Esophagus squamous epithelium (tissue), 5 donors: ENCODE measurements around the gene TLR4. TPM values are rescaled to one million over a fixed set of nuclear protein-coding genes. Genes with fewer than 3 reads are reported as not detected.

Experiments
- DNase-seq: peaks from one replicate; lab custom pipeline; 2025; lab: John Stamatoyannopoulos, UW
- H3K27ac ChIP-seq, 4 donors: fragments of 200-600 bp; sonication (generic); one replicate each; pipeline ENCODE4 v1.5.1; 2016 to 2019; ENCODE audit warnings: mild to moderate bottlenecking in 1 of 4
- H3K27me3 ChIP-seq, 4 donors: fragments of 200-600 bp; sonication (generic); 1 replicate in 3 of 4; 2 replicates in 1 of 4; pipeline versions ENCODE4 v1.5.1 to v1.6.0; 2017 to 2021; ENCODE audit warnings: antibody characterized with exemption in 1 of 4
- H3K36me3 ChIP-seq, 3 donors: fragments of 200-600 bp; sonication (generic); one replicate each; pipeline ENCODE4 v1.5.1; 2016 to 2019
- H3K4me1 ChIP-seq, 3 donors: fragments of 200-600 bp; sonication (generic); one replicate each; pipeline ENCODE4 v1.5.1; 2017 to 2019
- H3K4me3 ChIP-seq, 4 donors: fragments of 200-600 bp; sonication (generic); 1 replicate in 3 of 4; 2 replicates in 1 of 4; pipeline ENCODE4 v1.5.1; 2016 to 2019; ENCODE audit warnings: mild to moderate bottlenecking in 2 of 4, moderate library complexity in 1 of 4
- H3K9me3 ChIP-seq, 3 donors: fragments of 200-600 bp; sonication (generic); one replicate each; pipeline ENCODE4 v1.5.1; 2016 to 2019
- POLR2A ChIP-seq, 4 donors: fragments of 450-650 bp; IDR thresholded peaks; one replicate each; pipeline ENCODE4 v1.6.1; 2017; ENCODE audit warnings: antibody characterized with exemption in 4 of 4, mild to moderate bottlenecking in 4 of 4, moderate library complexity in 3 of 4
- WGBS, 2 donors: methylation state at CpG; one replicate each; pipeline ENCODE4 v1.1.5; 2018; 5-methylcytosine and 5-hydroxymethylcytosine counted together
- intact Hi-C: fragments of 100-400 bp; cut with DNase I; formaldehyde crosslinking; loops from one replicate; pipeline ENCODE4 v1.15.0; 2022
- total RNA-seq, 4 donors: library from RNA; depleted of rRNA; stranded (reverse); fragments of >200 nt; gene quantifications; one replicate each; pipeline ENCODE4 v1.1.0, GENCODE V29; 2016
- TF ChIP-seq, protein P1 (sequence below), 6 experiments: fragments of 450-650 bp in 4 of 6; fragments of 200-600 bp in 2 of 6; sonication (generic) in 2 of 6; IDR thresholded peaks; one replicate each; pipeline ENCODE4 v1.5.1; 2016 to 2019; ENCODE audit warnings: antibody characterized with exemption in 6 of 6, mild to moderate bottlenecking in 4 of 6, moderate library complexity in 4 of 6
- donor health status: DM: yes; HTN: yes; CAD: no.

TLR4 gene
- total RNA-seq, 4 donors from 2014 or later, result 0.34 to 14.9 (median 5.8) TPM

DNA sequence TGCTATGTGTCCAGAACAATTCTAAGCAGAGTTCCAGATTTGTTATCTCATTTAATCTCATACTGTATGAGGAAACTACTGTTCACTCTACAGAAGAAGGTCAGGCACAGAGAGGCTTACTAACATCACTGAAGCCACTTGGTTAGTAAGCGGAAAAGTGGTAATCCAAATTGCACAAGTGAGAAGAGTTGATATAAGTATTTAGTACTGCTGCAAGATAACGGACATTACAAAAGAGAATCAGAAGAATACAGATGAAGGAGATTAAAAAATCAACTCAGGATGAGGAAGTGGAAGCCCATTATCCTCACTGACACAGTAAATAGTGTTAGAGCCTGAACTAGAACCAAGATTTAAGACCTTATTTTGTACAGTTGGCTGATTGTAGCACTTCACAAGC is 22.3 kb upstream of the TLR4 start:
- H3K36me3 ChIP-seq, result no peaks in the 10 kb centered on the region
- 66 to 72% methylated on average over 2 of the region's 2 CpGs for WGBS, 2 donors
- H3K4me3 ChIP-seq, result no peak overlapping the region
- no peak overlapping the region for H3K27ac ChIP-seq
- H3K27me3 ChIP-seq, result no peaks in the 10 kb centered on the region
- intact Hi-C loops, result no loop called here
- no peak for TF ChIP-seq POLR2A (IDR thresholded peaks at IDR 0.05)
- TF ChIP-seq, protein P1, sequence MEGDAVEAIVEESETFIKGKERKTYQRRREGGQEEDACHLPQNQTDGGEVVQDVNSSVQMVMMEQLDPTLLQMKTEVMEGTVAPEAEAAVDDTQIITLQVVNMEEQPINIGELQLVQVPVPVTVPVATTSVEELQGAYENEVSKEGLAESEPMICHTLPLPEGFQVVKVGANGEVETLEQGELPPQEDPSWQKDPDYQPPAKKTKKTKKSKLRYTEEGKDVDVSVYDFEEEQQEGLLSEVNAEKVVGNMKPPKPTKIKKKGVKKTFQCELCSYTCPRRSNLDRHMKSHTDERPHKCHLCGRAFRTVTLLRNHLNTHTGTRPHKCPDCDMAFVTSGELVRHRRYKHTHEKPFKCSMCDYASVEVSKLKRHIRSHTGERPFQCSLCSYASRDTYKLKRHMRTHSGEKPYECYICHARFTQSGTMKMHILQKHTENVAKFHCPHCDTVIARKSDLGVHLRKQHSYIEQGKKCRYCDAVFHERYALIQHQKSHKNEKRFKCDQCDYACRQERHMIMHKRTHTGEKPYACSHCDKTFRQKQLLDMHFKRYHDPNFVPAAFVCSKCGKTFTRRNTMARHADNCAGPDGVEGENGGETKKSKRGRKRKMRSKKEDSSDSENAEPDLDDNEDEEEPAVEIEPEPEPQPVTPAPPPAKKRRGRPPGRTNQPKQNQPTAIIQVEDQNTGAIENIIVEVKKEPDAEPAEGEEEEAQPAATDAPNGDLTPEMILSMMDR (IDR thresholded peaks at IDR 0.05), result no peak
- DNase-seq, result no peak
- no peaks in the 10 kb centered on the region for H3K9me3 ChIP-seq
- H3K4me1 ChIP-seq, result no peaks in the 10 kb centered on the region

DNA sequence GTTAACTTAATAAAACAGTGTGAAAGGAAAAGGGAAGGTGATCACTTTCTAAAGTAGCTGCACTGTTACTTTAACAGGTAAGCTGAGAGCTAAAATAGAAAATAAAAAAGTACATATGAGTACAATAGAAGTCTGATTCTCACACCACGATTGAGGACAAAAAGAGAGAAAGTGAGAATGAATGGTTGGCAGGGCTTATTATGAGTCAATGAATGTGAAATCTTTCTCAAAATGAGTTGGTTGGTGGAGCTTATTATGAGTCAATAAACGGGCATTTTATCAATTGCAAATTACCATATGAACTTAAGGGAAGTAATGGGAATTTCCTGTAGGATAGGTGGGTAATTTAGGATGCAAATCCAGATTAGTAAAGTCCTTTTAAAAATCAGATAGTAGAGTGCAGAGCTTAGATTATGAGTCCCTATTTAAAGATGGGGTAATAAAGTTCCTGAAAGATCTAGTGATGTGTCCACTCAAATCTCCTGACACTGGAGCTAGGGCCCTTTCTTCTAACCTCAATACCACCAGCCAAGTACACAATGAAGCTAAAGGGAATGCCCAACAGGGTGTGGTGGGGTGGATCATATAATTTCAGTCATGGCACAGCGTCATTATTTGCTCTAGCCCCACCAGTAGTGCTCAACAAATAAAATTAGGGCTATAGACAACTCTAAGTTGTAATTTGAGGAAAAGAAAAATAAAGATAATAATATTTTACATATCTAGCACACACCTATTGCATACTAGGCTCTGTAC is 21.1 kb upstream of the TLR4 start:
- 26 to 33% methylated on average over 3 of the region's 3 CpGs for WGBS, 2 donors
- DNase-seq, result no peak
- TF ChIP-seq POLR2A (IDR thresholded peaks at IDR 0.05), result no peak
- TF ChIP-seq, protein P1 (IDR thresholded peaks at IDR 0.05), result no peak
- Histone ChIP-seq H3K27me3 (no peaks in the 10 kb centered on the region), H3K9me3 (no peaks in the 10 kb centered on the region), H3K27ac (no peak overlapping the region), H3K36me3 (no peaks in the 10 kb centered on the region), H3K4me3 (no peak overlapping the region), H3K4me1 (no peaks in the 10 kb centered on the region)
- intact Hi-C loops, result no loop called here

DNA sequence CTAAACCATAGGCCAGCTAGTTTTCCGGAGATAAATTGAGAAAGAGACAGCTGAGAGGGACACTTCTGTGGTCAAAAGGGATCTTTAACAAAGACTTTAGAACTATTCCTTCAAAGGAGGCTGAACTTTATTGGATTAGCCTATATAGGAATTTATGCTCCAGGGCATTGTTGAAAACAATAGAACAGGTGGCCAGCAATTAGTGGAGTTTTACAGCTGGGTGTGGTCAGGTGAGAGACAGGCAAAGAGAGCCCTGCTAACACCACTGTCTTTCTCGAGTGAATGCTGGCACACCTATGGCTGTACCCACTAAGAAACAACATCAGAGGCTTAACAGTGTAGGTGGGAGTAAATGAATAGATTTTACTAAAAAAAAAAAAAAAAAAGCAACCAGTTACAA is 16.7 kb upstream of the TLR4 start:
- intact Hi-C loops, result no loop called here
- no peaks in the 10 kb centered on the region for H3K4me1 ChIP-seq
- DNase-seq, result no peak
- no peaks in the 10 kb centered on the region for H3K9me3 ChIP-seq
- H3K4me3 ChIP-seq, result no peak overlapping the region
- no peaks in the 10 kb centered on the region for H3K27me3 ChIP-seq
- no peaks in the 10 kb centered on the region for H3K36me3 ChIP-seq
- H3K27ac ChIP-seq, result no peak overlapping the region
- 42 to 64% methylated on average over 1 to 2 of the region's 2 CpGs for WGBS, 2 donors
- TF ChIP-seq, protein P1 (IDR thresholded peaks at IDR 0.05), result no peak
- no peak for TF ChIP-seq POLR2A (IDR thresholded peaks at IDR 0.05)

DNA sequence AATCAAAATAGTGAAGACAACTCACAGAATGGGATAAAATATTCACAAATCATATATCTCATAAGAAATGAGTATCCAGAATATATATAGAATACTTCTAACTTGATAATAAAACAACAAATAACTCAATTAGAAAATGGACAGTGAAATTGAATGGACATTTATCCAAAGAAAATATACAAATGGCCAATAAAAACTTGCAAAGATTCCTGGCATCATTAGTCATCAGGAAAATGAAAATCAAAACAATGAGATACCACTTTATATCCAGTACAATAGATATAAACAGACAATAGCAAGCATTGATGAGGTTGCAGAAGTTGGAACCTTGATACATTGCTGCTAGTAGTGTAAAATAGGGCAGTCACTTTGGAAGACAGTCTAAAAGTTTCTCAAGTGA is 12.8 kb upstream of the TLR4 start:
- H3K27ac ChIP-seq, result no peak overlapping the region
- DNase-seq, result no peak
- intact Hi-C loops, result no loop called here

DNA sequence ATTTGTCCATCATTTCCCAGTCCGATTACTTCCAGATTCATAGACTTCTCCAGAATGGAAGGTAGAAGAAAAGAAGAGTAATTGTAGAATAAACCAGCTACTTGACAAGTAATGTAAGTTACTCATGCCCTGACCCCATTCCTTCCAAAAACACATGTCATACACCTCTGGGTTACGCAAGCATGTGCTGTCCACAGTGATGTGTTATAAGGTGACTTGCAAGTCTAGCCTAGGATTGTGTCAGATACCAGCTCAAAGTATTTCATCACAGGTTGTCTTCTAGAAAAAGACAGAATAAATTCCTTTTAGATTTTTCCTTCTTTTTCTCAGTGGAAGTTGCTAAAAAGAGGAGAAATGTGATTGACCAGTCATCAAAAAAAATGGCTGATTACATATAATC is 8.0 kb upstream of the TLR4 start:
- Histone ChIP-seq H3K27me3 (no peaks in the 10 kb centered on the region), H3K9me3 (no peaks in the 10 kb centered on the region), H3K27ac (no peak overlapping the region), H3K36me3 (no peaks in the 10 kb centered on the region), H3K4me3 (no peak overlapping the region), H3K4me1 (no peaks in the 10 kb centered on the region)
- intact Hi-C loops, result no loop called here
- DNase-seq, result no peak
- TF ChIP-seq, protein P1 (IDR thresholded peaks at IDR 0.05), result no peak
- TF ChIP-seq POLR2A (IDR thresholded peaks at IDR 0.05), result no peak
- WGBS, 2 donors, result 68 to 76% methylated on average over 2 of the region's 2 CpGs

More for the DNA sequence above, 12.8 kb upstream of the TLR4 start:
- Histone ChIP-seq H3K9me3 (no peaks in the 10 kb centered on the region), H3K4me1 (no peaks in the 10 kb centered on the region), H3K36me3 (no peaks in the 10 kb centered on the region), H3K4me3 (no peak overlapping the region), H3K27me3 (no peaks in the 10 kb centered on the region)
- TF ChIP-seq, protein P1 (IDR thresholded peaks at IDR 0.05), result no peak
- no peak for TF ChIP-seq POLR2A (IDR thresholded peaks at IDR 0.05)
